Stimulated activated CD4-positive, alpha-beta T cell treated with anti-CD3 and anti-CD28 coated beads, Interleukin-4, amount 100 ng/mL, for 1 hour (primary cell): Measurements from ENCODE around the gene ATP5F1D.
"Not testable (repeated sequence)": the region's sequence is repeated elsewhere in the genome, so short reads cannot be mapped to it uniquely, and the experiment has no call there.

ENCODE experiments used
- DNase-seq: peaks from one replicate; pipeline ENCODE4 v3.0.0-alpha.2; 2020

ATP5F1D gene

GRCh38 chr19:1233115-1233667 is 8.4 kb upstream of the ATP5F1D start:
- DNase-seq: no peak

- DNase-seq: no peak
Observed at GRCh38 chr19:1234051-1234954, 7.2 kb upstream of the ATP5F1D start.

GRCh38 chr19:1234955-1235380 is 6.6 kb upstream of the ATP5F1D start:
- no peak for DNase-seq

- DNase-seq: no peak
Observed at GRCh38 chr19:1235625-1236538, 5.7 kb upstream of the ATP5F1D start.

- no peak for DNase-seq
Observed at GRCh38 chr19:1236576-1236975, 5.0 kb upstream of the ATP5F1D start.

- DNase-seq: no peak
Observed at GRCh38 chr19:1237027-1237659, 4.4 kb upstream of the ATP5F1D start.

- DNase-seq: no peak
Observed at GRCh38 chr19:1237754-1238368, 3.7 kb upstream of the ATP5F1D start, which contains the start of gene CBARP. Gene CBARP (minus strand): TSS chr19:1238005. CDS start chr19:1236100, 1,905 bp downstream.

- no peak for DNase-seq
Observed at GRCh38 chr19:1238369-1239303, 2.9 kb upstream of the ATP5F1D start.

GRCh38 chr19:1239420-1239795 is 2.1 kb upstream of the ATP5F1D start:
- no peak for DNase-seq

GRCh38 chr19:1239796-1240737 is 1.5 kb upstream of the ATP5F1D start:
- DNase-seq: peak; percentile 93

- no peak for DNase-seq
Observed at GRCh38 chr19:1240925-1241324, 626 bp upstream of the ATP5F1D start.

- DNase-seq: peak; percentile 87
Observed at GRCh38 chr19:1243768-1244692, 2.5 kb downstream of the ATP5F1D start.

- DNase-seq: no peak
Observed at GRCh38 chr19:1244693-1245451, 3.3 kb downstream of the ATP5F1D start.

GRCh38 chr19:1245494-1246264 is 4.1 kb downstream of the ATP5F1D start:
- no peak for DNase-seq

- DNase-seq: not testable (repeated sequence)
Observed at GRCh38 chr19:1246265-1247087, 4.9 kb downstream of the ATP5F1D start.

GRCh38 chr19:1247748-1248138 is 6.2 kb downstream of the ATP5F1D start:
- no peak for DNase-seq
